K562 (cell line): Measurements from ENCODE around the gene RNF223.

ENCODE experiments used
- CBX2 ChIP-seq: fragments of 200-600 bp; sonication (generic); IDR thresholded peaks from one replicate; pipeline ENCODE4 v1.6.1; 2012; ENCODE audit warnings: mild to moderate bottlenecking, low read length, inconsistent platforms; ENCODE audit not compliant: insufficient read depth, poor library complexity, severe bottlenecking
- EP300 ChIP-seq: IDR thresholded peaks from 2 replicates; pipeline ENCODE4 v1.6.1; 2012; ENCODE audit warnings: low read length, improper control_type of control experiment
- HLTF ChIP-seq: fragments of 450-650 bp; IDR thresholded peaks from 2 replicates; pipeline ENCODE4 v1.6.1; 2016
- MTA1 ChIP-seq: fragments of 450-650 bp; IDR thresholded peaks from 2 replicates; pipeline ENCODE4 v1.6.1; 2017; ENCODE audit warnings: borderline replicate concordance
- NR3C1 ChIP-seq: sonication (generic); formaldehyde crosslinking; IDR thresholded peaks from 2 replicates; pipeline ENCODE4 v1.8.1; 2022; ENCODE audit warnings: missing genetic modification reagents
- STAT5B ChIP-seq: fragments of 250-450 bp; sonication (Bioruptor Pico); IDR thresholded peaks from 2 replicates; pipeline ENCODE4 v1.8.0; 2021; ENCODE audit warnings: mild to moderate bottlenecking, inconsistent platforms
- TF ChIP-seq, protein P1 (sequence below), 2 experiments: fragments of 450-650 bp; IDR thresholded peaks; 2 replicates each; pipeline ENCODE4 v1.6.1; 2018; ENCODE audit warnings: mild to moderate bottlenecking in 2 of 2, low read depth in 1 of 2; ENCODE audit not compliant: partially characterized antibody in 2 of 2
- TF ChIP-seq, protein P2 (sequence below), 2 experiments: fragments of 450-650 bp in 1 of 2; sonication (generic) in 1 of 2; formaldehyde crosslinking; conservative IDR thresholded peaks; 2 replicates each; pipeline versions ENCODE4 v1.4.0 to v1.8.1; 2020 to 2022; ENCODE audit warnings: mild to moderate bottlenecking in 1 of 2, missing genetic modification reagents in 1 of 2
- TF ChIP-seq, protein P3 (sequence below), 3 experiments: IDR thresholded peaks in 2 of 3; conservative IDR thresholded peaks in 1 of 3; 2 replicates each; pipeline ENCODE4 v1.5.1; 2011 to 2012; ENCODE audit warnings: low read length in 3 of 3, mild to moderate bottlenecking in 3 of 3, control low read depth in 2 of 3, improper control_type of control experiment in 1 of 3, inconsistent platforms in 1 of 3, low read depth in 1 of 3, mixed read lengths in 1 of 3, moderate library complexity in 1 of 3; ENCODE audit not compliant: insufficient read depth in 2 of 3
- TF ChIP-seq, protein P4 (sequence below): fragments of 250-450 bp; sonication (Bioruptor Pico); IDR thresholded peaks from 2 replicates; pipeline ENCODE4 v1.5.0; 2022; ENCODE audit warnings: mild to moderate bottlenecking
- TF ChIP-seq, protein P5 (sequence below): fragments of 450-650 bp; formaldehyde crosslinking; IDR thresholded peaks from 2 replicates; pipeline ENCODE4 v1.4.0; 2020; ENCODE audit warnings: mild to moderate bottlenecking, moderate library complexity
- TF ChIP-seq, protein P6 (sequence below): fragments of 450-650 bp; IDR thresholded peaks from 2 replicates; pipeline ENCODE4 v1.7.1; 2018; ENCODE audit warnings: mild to moderate bottlenecking, low read depth; ENCODE audit not compliant: partially characterized antibody

DNA sequence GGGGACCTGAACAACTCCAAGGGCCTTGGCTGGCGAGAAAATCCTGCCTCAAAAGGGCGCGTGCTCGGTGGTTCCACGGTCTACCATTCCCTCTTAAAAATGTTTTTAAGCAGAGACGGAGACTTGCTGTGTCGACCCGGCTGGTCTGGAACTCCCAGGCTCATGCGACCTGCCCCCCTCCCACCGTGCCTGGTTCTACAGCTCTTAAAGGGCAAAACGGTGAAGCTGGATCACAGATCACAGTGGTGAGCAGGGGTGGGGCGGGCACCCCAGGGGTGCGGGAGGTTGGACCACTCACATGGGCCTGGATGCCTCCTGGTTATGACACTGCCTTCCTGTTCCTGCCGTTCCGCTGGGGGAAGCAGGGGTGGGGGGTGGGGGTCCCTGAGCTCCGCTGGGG, 46.0 kb upstream of the RNF223 start:
- TF ChIP-seq, protein P1, sequence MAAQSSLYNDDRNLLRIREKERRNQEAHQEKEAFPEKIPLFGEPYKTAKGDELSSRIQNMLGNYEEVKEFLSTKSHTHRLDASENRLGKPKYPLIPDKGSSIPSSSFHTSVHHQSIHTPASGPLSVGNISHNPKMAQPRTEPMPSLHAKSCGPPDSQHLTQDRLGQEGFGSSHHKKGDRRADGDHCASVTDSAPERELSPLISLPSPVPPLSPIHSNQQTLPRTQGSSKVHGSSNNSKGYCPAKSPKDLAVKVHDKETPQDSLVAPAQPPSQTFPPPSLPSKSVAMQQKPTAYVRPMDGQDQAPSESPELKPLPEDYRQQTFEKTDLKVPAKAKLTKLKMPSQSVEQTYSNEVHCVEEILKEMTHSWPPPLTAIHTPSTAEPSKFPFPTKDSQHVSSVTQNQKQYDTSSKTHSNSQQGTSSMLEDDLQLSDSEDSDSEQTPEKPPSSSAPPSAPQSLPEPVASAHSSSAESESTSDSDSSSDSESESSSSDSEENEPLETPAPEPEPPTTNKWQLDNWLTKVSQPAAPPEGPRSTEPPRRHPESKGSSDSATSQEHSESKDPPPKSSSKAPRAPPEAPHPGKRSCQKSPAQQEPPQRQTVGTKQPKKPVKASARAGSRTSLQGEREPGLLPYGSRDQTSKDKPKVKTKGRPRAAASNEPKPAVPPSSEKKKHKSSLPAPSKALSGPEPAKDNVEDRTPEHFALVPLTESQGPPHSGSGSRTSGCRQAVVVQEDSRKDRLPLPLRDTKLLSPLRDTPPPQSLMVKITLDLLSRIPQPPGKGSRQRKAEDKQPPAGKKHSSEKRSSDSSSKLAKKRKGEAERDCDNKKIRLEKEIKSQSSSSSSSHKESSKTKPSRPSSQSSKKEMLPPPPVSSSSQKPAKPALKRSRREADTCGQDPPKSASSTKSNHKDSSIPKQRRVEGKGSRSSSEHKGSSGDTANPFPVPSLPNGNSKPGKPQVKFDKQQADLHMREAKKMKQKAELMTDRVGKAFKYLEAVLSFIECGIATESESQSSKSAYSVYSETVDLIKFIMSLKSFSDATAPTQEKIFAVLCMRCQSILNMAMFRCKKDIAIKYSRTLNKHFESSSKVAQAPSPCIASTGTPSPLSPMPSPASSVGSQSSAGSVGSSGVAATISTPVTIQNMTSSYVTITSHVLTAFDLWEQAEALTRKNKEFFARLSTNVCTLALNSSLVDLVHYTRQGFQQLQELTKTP (IDR thresholded peaks at IDR 0.05; ENCODE audit: low read depth in 1 of 2, partially characterized antibody in 2 of 2) = no peak
- TF ChIP-seq, protein P2, sequence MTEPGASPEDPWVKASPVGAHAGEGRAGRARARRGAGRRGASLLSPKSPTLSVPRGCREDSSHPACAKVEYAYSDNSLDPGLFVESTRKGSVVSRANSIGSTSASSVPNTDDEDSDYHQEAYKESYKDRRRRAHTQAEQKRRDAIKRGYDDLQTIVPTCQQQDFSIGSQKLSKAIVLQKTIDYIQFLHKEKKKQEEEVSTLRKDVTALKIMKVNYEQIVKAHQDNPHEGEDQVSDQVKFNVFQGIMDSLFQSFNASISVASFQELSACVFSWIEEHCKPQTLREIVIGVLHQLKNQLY (CRISPR knock-in tag; conservative IDR thresholded peaks at IDR 0.05) = no peak
- TF ChIP-seq, protein P3, sequence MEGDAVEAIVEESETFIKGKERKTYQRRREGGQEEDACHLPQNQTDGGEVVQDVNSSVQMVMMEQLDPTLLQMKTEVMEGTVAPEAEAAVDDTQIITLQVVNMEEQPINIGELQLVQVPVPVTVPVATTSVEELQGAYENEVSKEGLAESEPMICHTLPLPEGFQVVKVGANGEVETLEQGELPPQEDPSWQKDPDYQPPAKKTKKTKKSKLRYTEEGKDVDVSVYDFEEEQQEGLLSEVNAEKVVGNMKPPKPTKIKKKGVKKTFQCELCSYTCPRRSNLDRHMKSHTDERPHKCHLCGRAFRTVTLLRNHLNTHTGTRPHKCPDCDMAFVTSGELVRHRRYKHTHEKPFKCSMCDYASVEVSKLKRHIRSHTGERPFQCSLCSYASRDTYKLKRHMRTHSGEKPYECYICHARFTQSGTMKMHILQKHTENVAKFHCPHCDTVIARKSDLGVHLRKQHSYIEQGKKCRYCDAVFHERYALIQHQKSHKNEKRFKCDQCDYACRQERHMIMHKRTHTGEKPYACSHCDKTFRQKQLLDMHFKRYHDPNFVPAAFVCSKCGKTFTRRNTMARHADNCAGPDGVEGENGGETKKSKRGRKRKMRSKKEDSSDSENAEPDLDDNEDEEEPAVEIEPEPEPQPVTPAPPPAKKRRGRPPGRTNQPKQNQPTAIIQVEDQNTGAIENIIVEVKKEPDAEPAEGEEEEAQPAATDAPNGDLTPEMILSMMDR (IDR thresholded peaks at IDR 0.05 in 2 of 3, conservative IDR thresholded peaks at IDR 0.05 in 1 of 3; ENCODE audit: insufficient read depth in 2 of 3, low read depth in 1 of 3, low read length in 3 of 3) = no peak
- TF ChIP-seq HLTF (no peak), CBX2 (no peak), MTA1 (no peak), STAT5B (CRISPR knock-in tag) (no peak), NR3C1 (CRISPR knock-in tag) (no peak), EP300 (no peak)
- TF ChIP-seq, protein P4, sequence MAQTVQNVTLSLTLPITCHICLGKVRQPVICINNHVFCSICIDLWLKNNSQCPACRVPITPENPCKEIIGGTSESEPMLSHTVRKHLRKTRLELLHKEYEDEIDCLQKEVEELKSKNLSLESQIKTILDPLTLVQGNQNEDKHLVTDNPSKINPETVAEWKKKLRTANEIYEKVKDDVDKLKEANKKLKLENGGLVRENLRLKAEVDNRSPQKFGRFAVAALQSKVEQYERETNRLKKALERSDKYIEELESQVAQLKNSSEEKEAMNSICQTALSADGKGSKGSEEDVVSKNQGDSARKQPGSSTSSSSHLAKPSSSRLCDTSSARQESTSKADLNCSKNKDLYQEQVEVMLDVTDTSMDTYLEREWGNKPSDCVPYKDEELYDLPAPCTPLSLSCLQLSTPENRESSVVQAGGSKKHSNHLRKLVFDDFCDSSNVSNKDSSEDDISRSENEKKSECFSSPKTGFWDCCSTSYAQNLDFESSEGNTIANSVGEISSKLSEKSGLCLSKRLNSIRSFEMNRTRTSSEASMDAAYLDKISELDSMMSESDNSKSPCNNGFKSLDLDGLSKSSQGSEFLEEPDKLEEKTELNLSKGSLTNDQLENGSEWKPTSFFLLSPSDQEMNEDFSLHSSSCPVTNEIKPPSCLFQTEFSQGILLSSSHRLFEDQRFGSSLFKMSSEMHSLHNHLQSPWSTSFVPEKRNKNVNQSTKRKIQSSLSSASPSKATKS (CRISPR knock-in tag) = no peak
- TF ChIP-seq, protein P5, sequence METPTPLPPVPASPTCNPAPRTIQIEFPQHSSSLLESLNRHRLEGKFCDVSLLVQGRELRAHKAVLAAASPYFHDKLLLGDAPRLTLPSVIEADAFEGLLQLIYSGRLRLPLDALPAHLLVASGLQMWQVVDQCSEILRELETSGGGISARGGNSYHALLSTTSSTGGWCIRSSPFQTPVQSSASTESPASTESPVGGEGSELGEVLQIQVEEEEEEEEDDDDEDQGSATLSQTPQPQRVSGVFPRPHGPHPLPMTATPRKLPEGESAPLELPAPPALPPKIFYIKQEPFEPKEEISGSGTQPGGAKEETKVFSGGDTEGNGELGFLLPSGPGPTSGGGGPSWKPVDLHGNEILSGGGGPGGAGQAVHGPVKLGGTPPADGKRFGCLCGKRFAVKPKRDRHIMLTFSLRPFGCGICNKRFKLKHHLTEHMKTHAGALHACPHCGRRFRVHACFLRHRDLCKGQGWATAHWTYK (CRISPR knock-in tag) = no peak
- TF ChIP-seq, protein P6, sequence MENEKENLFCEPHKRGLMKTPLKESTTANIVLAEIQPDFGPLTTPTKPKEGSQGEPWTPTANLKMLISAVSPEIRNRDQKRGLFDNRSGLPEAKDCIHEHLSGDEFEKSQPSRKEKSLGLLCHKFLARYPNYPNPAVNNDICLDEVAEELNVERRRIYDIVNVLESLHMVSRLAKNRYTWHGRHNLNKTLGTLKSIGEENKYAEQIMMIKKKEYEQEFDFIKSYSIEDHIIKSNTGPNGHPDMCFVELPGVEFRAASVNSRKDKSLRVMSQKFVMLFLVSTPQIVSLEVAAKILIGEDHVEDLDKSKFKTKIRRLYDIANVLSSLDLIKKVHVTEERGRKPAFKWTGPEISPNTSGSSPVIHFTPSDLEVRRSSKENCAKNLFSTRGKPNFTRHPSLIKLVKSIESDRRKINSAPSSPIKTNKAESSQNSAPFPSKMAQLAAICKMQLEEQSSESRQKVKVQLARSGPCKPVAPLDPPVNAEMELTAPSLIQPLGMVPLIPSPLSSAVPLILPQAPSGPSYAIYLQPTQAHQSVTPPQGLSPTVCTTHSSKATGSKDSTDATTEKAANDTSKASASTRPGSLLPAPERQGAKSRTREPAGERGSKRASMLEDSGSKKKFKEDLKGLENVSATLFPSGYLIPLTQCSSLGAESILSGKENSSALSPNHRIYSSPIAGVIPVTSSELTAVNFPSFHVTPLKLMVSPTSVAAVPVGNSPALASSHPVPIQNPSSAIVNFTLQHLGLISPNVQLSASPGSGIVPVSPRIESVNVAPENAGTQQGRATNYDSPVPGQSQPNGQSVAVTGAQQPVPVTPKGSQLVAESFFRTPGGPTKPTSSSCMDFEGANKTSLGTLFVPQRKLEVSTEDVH = no peak
